ENCODE measurements around the gene ANAPC10.

DNA sequence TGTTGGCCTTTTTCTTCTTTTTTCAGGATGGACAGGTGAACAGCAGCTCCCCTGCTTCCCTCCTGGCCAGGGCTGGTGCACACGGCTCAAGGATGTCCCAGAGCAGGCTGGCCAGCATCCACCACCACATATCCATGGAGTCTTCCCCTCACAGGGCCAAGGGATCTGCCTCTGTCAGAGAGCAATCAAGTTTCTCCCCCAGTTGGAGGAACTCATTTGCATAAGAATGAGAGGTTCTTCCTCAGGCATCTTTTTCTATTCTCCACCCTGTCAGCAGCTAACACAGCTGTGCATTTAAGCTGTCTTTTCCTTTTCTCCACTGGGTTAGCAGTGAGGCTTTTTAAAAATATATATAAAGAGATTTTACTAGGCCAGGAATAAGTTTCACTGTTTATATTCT lies 143.8 kb downstream of the ANAPC10 start:
- TF ChIP-seq ELF4 (IDR thresholded peaks at IDR 0.05): no peak
- TF ChIP-seq BHLHE40 (IDR thresholded peaks at IDR 0.05; ENCODE audit: borderline replicate concordance): no peak
- TF ChIP-seq L3MBTL2 (conservative IDR thresholded peaks at IDR 0.05): no peak
- TF ChIP-seq NFRKB (IDR thresholded peaks at IDR 0.05): no peak
- no peak for TF ChIP-seq HDGF (IDR thresholded peaks at IDR 0.05; ENCODE audit: borderline replicate concordance)
- TF ChIP-seq TARDBP (IDR thresholded peaks at IDR 0.05): no peak
- no peak for TF ChIP-seq ZNF384 (IDR thresholded peaks at IDR 0.05)
- no peak for TF ChIP-seq ARNT (IDR thresholded peaks at IDR 0.05)
- no peak for TF ChIP-seq SUZ12 (IDR thresholded peaks at IDR 0.05)
- TF ChIP-seq PKNOX1 (IDR thresholded peaks at IDR 0.05): no peak
- TF ChIP-seq FOXA1 (IDR thresholded peaks at IDR 0.05): no peak
- TF ChIP-seq CTBP1 (IDR thresholded peaks at IDR 0.05; ENCODE audit: borderline replicate concordance): no peak

Data from HEK293T (cell line).